Fibroblast of lung (primary cell): ENCODE measurements around the gene CDC42SE2. TPM values are rescaled to one million over a fixed set of nuclear protein-coding genes. Genes with fewer than 3 reads are reported as not detected.
A peak's percentile ranks its signal among the peaks of the same experiment; 100 is the strongest.

ENCODE experiments used
- DNase-seq, 2 donors: peaks; one replicate each; pipeline versions ENCODE4 v3.0.0 to v3.0.0-alpha.2; 2010; ENCODE audit warnings: low read depth in 2 of 2
- H2AFZ ChIP-seq: 2 replicates; pipeline ENCODE4 v1.5.1; 2012; ENCODE audit warnings: low read length, control low read depth, inconsistent platforms
- H3K27ac ChIP-seq: 2 replicates; pipeline ENCODE4 v1.5.1; 2011; ENCODE audit warnings: low read length, control low read depth; ENCODE audit not compliant: insufficient read depth
- H3K27me3 ChIP-seq: 2 replicates; pipeline ENCODE4 v1.5.1; 2011; ENCODE audit warnings: mild to moderate bottlenecking, low read length; ENCODE audit not compliant: control insufficient read depth, insufficient read depth
- H3K36me3 ChIP-seq: 2 replicates; pipeline ENCODE4 v1.5.1; 2011; ENCODE audit warnings: low read length; ENCODE audit not compliant: control insufficient read depth, insufficient read depth
- H3K4me1 ChIP-seq: 2 replicates; pipeline ENCODE4 v1.5.1; 2011; ENCODE audit warnings: low read length; ENCODE audit not compliant: control insufficient read depth, insufficient read depth; ENCODE audit errors: extremely low read depth
- H3K4me2 ChIP-seq: 2 replicates; pipeline ENCODE4 v1.5.1; 2011; ENCODE audit warnings: low read length, control low read depth; ENCODE audit not compliant: insufficient read depth; ENCODE audit errors: extremely low read depth
- H3K4me3 ChIP-seq, 4 experiments: fragments of 200-600 bp in 1 of 4; sonication (generic) in 1 of 4; replicated peaks in 1 of 4; 2 replicates each; pipeline ENCODE4 v1.5.1; 2011 to 2016; ENCODE audit warnings: low read length in 4 of 4, low read depth in 3 of 4, mild to moderate bottlenecking in 3 of 4, control low read depth in 2 of 4, inconsistent platforms in 1 of 4, mixed read lengths in 1 of 4; ENCODE audit not compliant: insufficient read depth in 1 of 4; ENCODE audit errors: control extremely low read depth in 1 of 4
- H3K79me2 ChIP-seq: 2 replicates; pipeline ENCODE4 v1.5.1; 2012; ENCODE audit warnings: mild to moderate bottlenecking, low read length, inconsistent platforms; ENCODE audit not compliant: control insufficient read depth, insufficient read depth
- H3K9ac ChIP-seq: 2 replicates; pipeline ENCODE4 v1.5.1; 2011; ENCODE audit warnings: mild to moderate bottlenecking, low read length, control low read depth; ENCODE audit not compliant: insufficient read depth
- H3K9me3 ChIP-seq: 2 replicates; pipeline ENCODE4 v1.5.1; 2012; ENCODE audit warnings: low read depth, low read length; ENCODE audit not compliant: control insufficient read depth, insufficient read depth
- H4K20me1 ChIP-seq: 2 replicates; pipeline ENCODE4 v1.5.1; 2011; ENCODE audit warnings: low read length; ENCODE audit not compliant: control insufficient read depth, insufficient read depth; ENCODE audit errors: extremely low read depth
- EZH2 ChIP-seq: IDR thresholded peaks from 2 replicates; pipeline ENCODE4 v1.5.1; 2012; ENCODE audit warnings: low read length, control low read depth, mild to moderate bottlenecking; ENCODE audit errors: missing control alignments
- polyA plus RNA-seq, 2 donors: library from polyadenylated mRNA; depleted of rRNA in 1 of 2; stranded (reverse) in 1 of 2; unstranded in 1 of 2; fragments of >200 nt; gene quantifications; 2 replicates each; pipeline ENCODE4 v1.2.1, GENCODE V29; 2011 to 2012; ENCODE audit warnings: missing spikeins in 1 of 2
- total RNA-seq: library from RNA; depleted of rRNA; stranded (reverse); fragments of >200 nt; gene quantifications from 2 replicates; pipeline ENCODE4 v1.2.1, GENCODE V29; 2014
- TF ChIP-seq, protein P1 (sequence below), 2 donors: IDR thresholded peaks in 1 of 2; conservative IDR thresholded peaks in 1 of 2; 1 replicate in 1 of 2; 2 replicates in 1 of 2; pipeline ENCODE4 v1.5.1; 2011 to 2012; ENCODE audit warnings: low read length in 2 of 2, control low read depth in 1 of 2, inconsistent platforms in 1 of 2, low read depth in 1 of 2, mild to moderate bottlenecking in 1 of 2

Gene CDC42SE2
- total and polyA plus RNA-seq, 2 donors (not counting 1 experiment from before 2014, with no cell fraction given), result 26.1 to 26.5 TPM

DNA sequence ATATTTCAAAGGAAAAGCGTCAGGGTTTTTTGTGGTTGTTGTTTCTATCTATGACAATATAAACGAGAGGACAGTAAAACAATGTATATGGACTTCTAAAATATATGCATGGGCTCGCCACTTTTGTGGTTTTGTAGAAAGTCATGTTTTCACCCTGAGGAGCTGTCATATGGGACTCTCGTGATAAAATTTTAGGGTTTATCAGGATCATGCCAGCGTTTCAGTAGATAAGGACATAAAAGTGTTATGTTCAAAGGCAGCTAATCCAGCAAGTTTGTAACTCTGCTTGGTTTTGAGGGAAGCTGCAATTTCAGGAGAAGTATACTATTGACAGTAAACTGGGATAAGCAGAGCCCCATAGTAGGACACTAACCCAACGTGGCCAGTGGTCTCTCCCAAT is 120.3 kb downstream of the CDC42SE2 start:
- no peaks in the 10 kb centered on the region for H3K27me3 ChIP-seq
- no peaks in the 10 kb centered on the region for H3K9me3 ChIP-seq
- no peak overlapping the region for H2AFZ ChIP-seq
- H3K36me3 ChIP-seq, result no peaks in the 10 kb centered on the region
- H3K9ac ChIP-seq, result no peak overlapping the region
- peaks cover 2% of the 10 kb centered on the region for H3K4me1 ChIP-seq
- no peak overlapping the region for H3K4me2 ChIP-seq
- DNase-seq, result no peak
- H3K27ac ChIP-seq, result no peak overlapping the region
- no peak overlapping the region for H3K4me3 ChIP-seq
- H3K79me2 ChIP-seq, result no peaks in the 10 kb centered on the region
- H4K20me1 ChIP-seq, result no peaks in the 10 kb centered on the region
- TF ChIP-seq, protein P1, sequence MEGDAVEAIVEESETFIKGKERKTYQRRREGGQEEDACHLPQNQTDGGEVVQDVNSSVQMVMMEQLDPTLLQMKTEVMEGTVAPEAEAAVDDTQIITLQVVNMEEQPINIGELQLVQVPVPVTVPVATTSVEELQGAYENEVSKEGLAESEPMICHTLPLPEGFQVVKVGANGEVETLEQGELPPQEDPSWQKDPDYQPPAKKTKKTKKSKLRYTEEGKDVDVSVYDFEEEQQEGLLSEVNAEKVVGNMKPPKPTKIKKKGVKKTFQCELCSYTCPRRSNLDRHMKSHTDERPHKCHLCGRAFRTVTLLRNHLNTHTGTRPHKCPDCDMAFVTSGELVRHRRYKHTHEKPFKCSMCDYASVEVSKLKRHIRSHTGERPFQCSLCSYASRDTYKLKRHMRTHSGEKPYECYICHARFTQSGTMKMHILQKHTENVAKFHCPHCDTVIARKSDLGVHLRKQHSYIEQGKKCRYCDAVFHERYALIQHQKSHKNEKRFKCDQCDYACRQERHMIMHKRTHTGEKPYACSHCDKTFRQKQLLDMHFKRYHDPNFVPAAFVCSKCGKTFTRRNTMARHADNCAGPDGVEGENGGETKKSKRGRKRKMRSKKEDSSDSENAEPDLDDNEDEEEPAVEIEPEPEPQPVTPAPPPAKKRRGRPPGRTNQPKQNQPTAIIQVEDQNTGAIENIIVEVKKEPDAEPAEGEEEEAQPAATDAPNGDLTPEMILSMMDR (conservative IDR thresholded peaks at IDR 0.05 in 1 of 2, IDR thresholded peaks at IDR 0.05 in 1 of 2; ENCODE audit: low read depth in 1 of 2, low read length in 2 of 2), result no peak
- TF ChIP-seq EZH2, result no peak

DNA sequence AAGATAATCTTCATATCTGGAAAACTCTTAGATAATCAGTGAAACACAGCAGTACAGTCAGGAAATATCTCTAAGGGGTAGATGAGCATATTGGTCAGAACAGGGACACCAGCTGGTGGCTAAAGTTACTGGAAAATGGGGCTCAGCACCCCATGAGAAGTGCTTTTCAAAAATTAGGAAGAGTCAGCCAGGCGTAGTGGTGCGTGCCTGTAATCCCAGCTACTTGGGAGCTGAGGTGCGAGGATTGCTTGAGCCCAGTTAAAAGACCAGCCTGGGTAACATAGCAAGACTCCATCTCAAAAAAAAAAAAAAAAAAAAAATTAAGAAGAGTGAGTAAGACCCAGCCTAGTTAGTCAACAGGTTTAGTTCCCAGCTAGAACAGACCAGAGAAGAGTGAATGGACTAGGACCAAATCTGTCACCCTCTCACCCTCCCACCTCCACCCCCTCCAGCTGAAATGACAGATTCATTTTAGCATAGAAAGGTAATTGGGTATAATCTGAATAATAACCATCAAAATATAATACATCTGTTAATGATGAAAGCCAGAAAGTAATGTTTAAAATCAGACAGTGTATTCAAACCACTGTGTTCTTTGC is 120.9 kb downstream of the CDC42SE2 start:
- Histone ChIP-seq H3K36me3 (no peaks in the 10 kb centered on the region), H4K20me1 (no peaks in the 10 kb centered on the region), H3K27me3 (no peaks in the 10 kb centered on the region), H3K4me3 (no peak overlapping the region), H3K9me3 (no peaks in the 10 kb centered on the region), H3K27ac (no peak overlapping the region), H2AFZ (no peak overlapping the region), H3K4me2 (no peak overlapping the region), H3K9ac (no peak overlapping the region), H3K4me1 (peaks cover under 1% of the 10 kb centered on the region), H3K79me2 (no peaks in the 10 kb centered on the region)
- DNase-seq, result peak in 1 of 2 donors; percentile 14
- TF ChIP-seq, protein P1 (conservative IDR thresholded peaks at IDR 0.05 in 1 of 2, IDR thresholded peaks at IDR 0.05 in 1 of 2; ENCODE audit: low read depth in 1 of 2, low read length in 2 of 2), result no peak
- TF ChIP-seq EZH2, result no peak

DNA sequence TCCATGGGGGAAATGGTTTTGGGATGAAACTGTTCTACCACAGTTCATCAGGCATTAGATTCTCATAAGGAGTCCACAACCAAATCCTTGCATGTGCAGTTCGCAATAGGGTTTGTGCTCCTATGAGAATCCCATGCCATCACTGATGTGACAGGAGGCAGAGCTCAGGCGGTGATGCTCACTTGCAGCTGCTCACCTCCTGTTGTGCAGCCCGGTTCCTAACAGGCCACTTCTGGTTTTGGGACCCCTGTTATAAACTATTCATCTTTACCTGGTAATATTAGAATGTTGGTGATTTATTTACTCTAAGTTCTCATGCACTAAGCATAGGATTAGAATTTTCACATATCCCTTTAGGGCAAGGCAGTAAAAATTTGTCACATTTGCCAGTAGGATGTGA is 122.3 kb downstream of the CDC42SE2 start:
- H2AFZ ChIP-seq, result no peak overlapping the region
- no peaks in the 10 kb centered on the region for H4K20me1 ChIP-seq
- no peak overlapping the region for H3K4me2 ChIP-seq
- no peak overlapping the region for H3K9ac ChIP-seq
- DNase-seq, result no peak
- H3K4me1 ChIP-seq, result no peaks in the 10 kb centered on the region
- TF ChIP-seq EZH2, result no peak
- TF ChIP-seq, protein P1 (conservative IDR thresholded peaks at IDR 0.05 in 1 of 2, IDR thresholded peaks at IDR 0.05 in 1 of 2; ENCODE audit: low read depth in 1 of 2, low read length in 2 of 2), result no peak
- no peaks in the 10 kb centered on the region for H3K9me3 ChIP-seq
- H3K36me3 ChIP-seq, result no peaks in the 10 kb centered on the region
- no peaks in the 10 kb centered on the region for H3K79me2 ChIP-seq
- H3K27me3 ChIP-seq, result no peaks in the 10 kb centered on the region
- H3K4me3 ChIP-seq, result no peak overlapping the region
- H3K27ac ChIP-seq, result no peak overlapping the region
